MM.1S (cell line): ENCODE results near the gene RGS12.

ENCODE experiments used
- DNase-seq: peaks from one replicate; pipeline ENCODE4 v3.0.0-alpha.2; 2015
- H2AFZ ChIP-seq: fragments of 300-600 bp; sonication (generic); 2 replicates; pipeline ENCODE4 v1.6.0; 2016; ENCODE audit warnings: antibody characterized with exemption, low read length
- H3F3A ChIP-seq: fragments of 300-600 bp; sonication (generic); 2 replicates; pipeline ENCODE4 v1.6.1; 2016; ENCODE audit warnings: mild to moderate bottlenecking, antibody characterized with exemption, low read length, moderate library complexity, mixed read lengths; ENCODE audit not compliant: insufficient read depth
- H3K27ac ChIP-seq: fragments of 300-600 bp; sonication (generic); 2 replicates; pipeline ENCODE4 v1.5.1; 2016; ENCODE audit warnings: mild to moderate bottlenecking, low read length
- H3K27me3 ChIP-seq: fragments of 300-600 bp; sonication (generic); replicated peaks from 2 replicates; pipeline ENCODE4 v1.6.0; 2016; ENCODE audit warnings: low read length; ENCODE audit not compliant: insufficient read depth
- H3K36me3 ChIP-seq: fragments of 300-600 bp; sonication (generic); replicated peaks from 2 replicates; pipeline ENCODE4 v1.6.1; 2016; ENCODE audit warnings: mild to moderate bottlenecking, low read length, mixed read lengths; ENCODE audit not compliant: insufficient read depth
- H3K4me1 ChIP-seq: fragments of 300-600 bp; sonication (generic); 2 replicates; pipeline ENCODE4 v1.6.1; 2016; ENCODE audit warnings: low read length, mixed read lengths
- H3K4me2 ChIP-seq: fragments of 300-600 bp; sonication (generic); 2 replicates; pipeline ENCODE4 v1.6.0; 2016; ENCODE audit warnings: low read depth, low read length
- H3K4me3 ChIP-seq: fragments of 300-600 bp; sonication (generic); 2 replicates; pipeline ENCODE4 v1.5.1; 2016; ENCODE audit warnings: low read length, mixed read lengths
- H3K79me2 ChIP-seq: fragments of 300-600 bp; sonication (generic); 2 replicates; pipeline ENCODE4 v1.6.1; 2016; ENCODE audit warnings: mixed run types, low read length, mixed read lengths
- H3K9ac ChIP-seq: fragments of 300-600 bp; sonication (generic); 2 replicates; pipeline ENCODE4 v1.6.1; 2016; ENCODE audit warnings: low read length, mixed read lengths
- H3K9me2 ChIP-seq: fragments of 300-600 bp; sonication (generic); replicated peaks from 2 replicates; pipeline ENCODE4 v1.6.1; 2016; ENCODE audit warnings: mild to moderate bottlenecking, low read length, mixed read lengths; ENCODE audit not compliant: insufficient read depth
- H3K9me3 ChIP-seq: fragments of 300-600 bp; sonication (generic); replicated peaks from 2 replicates; pipeline ENCODE4 v1.6.1; 2016; ENCODE audit warnings: mild to moderate bottlenecking, low read length, mixed read lengths; ENCODE audit not compliant: insufficient read depth
- H4K20me1 ChIP-seq: fragments of 300-600 bp; sonication (generic); 2 replicates; pipeline ENCODE4 v1.6.1; 2016; ENCODE audit warnings: mild to moderate bottlenecking, low read length, moderate library complexity, mixed read lengths; ENCODE audit not compliant: insufficient read depth
- EZH2 ChIP-seq: fragments of 300-600 bp; sonication (generic); optimal IDR thresholded peaks from 2 replicates; pipeline ENCODE3; 2017; ENCODE audit warnings: low read depth, mild to moderate bottlenecking, antibody characterized with exemption, low read length, mixed read lengths
- EZH2phosphoT487 ChIP-seq: fragments of 300-600 bp; sonication (generic); IDR thresholded peaks from 2 replicates; pipeline ENCODE4 v1.6.1; 2018; ENCODE audit warnings: antibody characterized with exemption, low read length
- TF ChIP-seq, protein P1 (sequence below): fragments of 300-600 bp; sonication (generic); IDR thresholded peaks from 2 replicates; pipeline ENCODE4 v1.5.1; 2016; ENCODE audit warnings: antibody characterized with exemption, low read length, mixed read lengths

Gene RGS12

DNA sequence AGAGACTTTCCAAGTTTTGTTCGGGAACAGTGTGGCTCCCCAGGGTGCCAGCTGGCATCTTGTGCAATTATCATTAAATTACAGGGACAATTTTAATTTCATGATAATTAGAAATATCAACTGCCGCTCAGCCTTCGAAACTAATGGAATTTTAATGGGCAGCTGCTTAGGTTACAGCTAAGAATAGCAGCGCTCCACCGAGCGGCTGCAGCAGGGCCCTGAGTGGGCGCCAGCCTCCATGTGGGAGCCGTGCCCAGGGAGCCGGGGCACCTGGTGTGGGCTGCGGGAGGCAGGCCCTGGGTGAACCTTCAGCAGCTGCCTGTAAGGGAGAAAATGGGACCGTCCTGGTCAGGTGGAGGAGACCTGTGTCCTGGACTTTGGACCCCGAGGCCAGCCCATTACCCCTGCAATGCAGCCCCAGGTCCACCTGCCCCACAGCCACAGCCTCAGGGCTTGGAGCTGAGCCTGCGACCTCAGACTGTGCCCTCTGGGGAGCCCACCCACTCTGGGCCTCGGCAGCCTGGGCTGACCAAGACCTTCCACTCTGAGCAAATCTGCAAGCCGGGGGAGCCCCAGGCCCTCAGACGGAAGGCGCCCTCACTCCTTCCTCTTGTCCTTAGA is 22.7 kb upstream of the RGS12 start:
- no peaks in the 10 kb centered on the region for H3F3A ChIP-seq
- H3K27ac ChIP-seq: no peak overlapping the region
- no peak for DNase-seq
- no peak overlapping the region for H3K4me3 ChIP-seq
- H3K4me2 ChIP-seq: no peak overlapping the region
- no peak overlapping the region for H3K9ac ChIP-seq
- no peaks in the 10 kb centered on the region for H4K20me1 ChIP-seq
- no peaks in the 10 kb centered on the region for H3K4me1 ChIP-seq
- no peaks in the 10 kb centered on the region for H3K9me3 ChIP-seq
- H3K79me2 ChIP-seq: no peaks in the 10 kb centered on the region
- no peaks in the 10 kb centered on the region for H3K36me3 ChIP-seq
- H2AFZ ChIP-seq: no peak overlapping the region
- H3K27me3 ChIP-seq: peaks cover 31% of the 10 kb centered on the region
- TF ChIP-seq EZH2phosphoT487: no peak
- TF ChIP-seq, protein P1, sequence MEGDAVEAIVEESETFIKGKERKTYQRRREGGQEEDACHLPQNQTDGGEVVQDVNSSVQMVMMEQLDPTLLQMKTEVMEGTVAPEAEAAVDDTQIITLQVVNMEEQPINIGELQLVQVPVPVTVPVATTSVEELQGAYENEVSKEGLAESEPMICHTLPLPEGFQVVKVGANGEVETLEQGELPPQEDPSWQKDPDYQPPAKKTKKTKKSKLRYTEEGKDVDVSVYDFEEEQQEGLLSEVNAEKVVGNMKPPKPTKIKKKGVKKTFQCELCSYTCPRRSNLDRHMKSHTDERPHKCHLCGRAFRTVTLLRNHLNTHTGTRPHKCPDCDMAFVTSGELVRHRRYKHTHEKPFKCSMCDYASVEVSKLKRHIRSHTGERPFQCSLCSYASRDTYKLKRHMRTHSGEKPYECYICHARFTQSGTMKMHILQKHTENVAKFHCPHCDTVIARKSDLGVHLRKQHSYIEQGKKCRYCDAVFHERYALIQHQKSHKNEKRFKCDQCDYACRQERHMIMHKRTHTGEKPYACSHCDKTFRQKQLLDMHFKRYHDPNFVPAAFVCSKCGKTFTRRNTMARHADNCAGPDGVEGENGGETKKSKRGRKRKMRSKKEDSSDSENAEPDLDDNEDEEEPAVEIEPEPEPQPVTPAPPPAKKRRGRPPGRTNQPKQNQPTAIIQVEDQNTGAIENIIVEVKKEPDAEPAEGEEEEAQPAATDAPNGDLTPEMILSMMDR: no peak
- TF ChIP-seq EZH2: no peak
- no peaks in the 10 kb centered on the region for H3K9me2 ChIP-seq

DNA sequence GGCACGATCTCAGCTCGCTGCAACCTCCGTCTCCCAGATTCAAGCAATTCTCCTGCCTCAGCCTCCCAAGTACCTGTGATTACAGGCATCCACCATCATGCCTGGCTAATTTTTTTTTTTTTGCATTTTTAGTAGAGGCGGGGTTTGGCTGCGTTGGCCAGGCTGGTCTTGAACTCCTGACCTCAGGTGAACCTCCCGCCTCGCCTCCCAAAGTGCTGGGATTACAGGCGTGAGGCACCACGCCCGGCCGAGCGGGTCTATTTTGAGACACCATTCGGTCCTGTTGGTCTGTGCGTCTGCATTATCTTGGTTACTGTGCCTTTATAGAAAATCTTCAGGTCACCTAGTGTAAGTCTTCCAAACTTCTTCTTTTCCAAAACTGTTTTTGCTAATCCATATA is 21.7 kb upstream of the RGS12 start:
- Histone ChIP-seq H3K27ac (no peak overlapping the region), H2AFZ (no peak overlapping the region), H3K9me3 (no peaks in the 10 kb centered on the region), H3K9me2 (no peaks in the 10 kb centered on the region), H3K36me3 (no peaks in the 10 kb centered on the region), H3F3A (no peaks in the 10 kb centered on the region), H3K4me1 (no peaks in the 10 kb centered on the region), H4K20me1 (no peaks in the 10 kb centered on the region), H3K4me3 (no peak overlapping the region), H3K27me3 (peaks cover 20% of the 10 kb centered on the region), H3K9ac (no peak overlapping the region), H3K4me2 (no peak overlapping the region), H3K79me2 (no peaks in the 10 kb centered on the region)
- no peak for DNase-seq
- TF ChIP-seq, protein P1: no peak
- TF ChIP-seq EZH2phosphoT487 (no peak), EZH2 (no peak)

DNA sequence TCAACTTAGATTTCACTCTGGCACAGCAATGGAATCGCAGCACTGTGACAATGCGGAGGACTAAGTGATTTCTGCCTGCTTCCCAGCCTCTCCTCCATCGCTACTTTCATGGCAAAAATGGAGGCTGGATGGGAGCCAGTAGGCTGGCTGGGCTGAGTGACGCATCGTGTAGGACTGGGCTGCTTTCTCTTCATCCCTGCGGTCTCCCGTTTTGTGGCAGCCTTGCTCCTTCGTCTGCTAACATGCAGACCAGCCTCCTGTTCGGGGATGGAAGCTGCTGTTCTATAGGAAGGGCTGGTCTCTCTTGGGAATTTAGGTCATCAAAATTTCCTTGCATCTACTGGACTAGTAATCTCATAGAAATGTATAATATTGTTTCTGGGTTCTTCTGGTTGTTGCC is 15.8 kb upstream of the RGS12 start:
- H3K36me3 ChIP-seq: no peaks in the 10 kb centered on the region
- H3K9me3 ChIP-seq: no peaks in the 10 kb centered on the region
- H3K9me2 ChIP-seq: no peaks in the 10 kb centered on the region
- no peak for TF ChIP-seq EZH2phosphoT487
- TF ChIP-seq, protein P1: no peak
- no peak for TF ChIP-seq EZH2
- no peak for DNase-seq
- H3K4me2 ChIP-seq: no peak overlapping the region
- H4K20me1 ChIP-seq: no peaks in the 10 kb centered on the region
- H3K9ac ChIP-seq: no peak overlapping the region
- H3K4me1 ChIP-seq: no peaks in the 10 kb centered on the region
- peaks cover under 1% of the 10 kb centered on the region; the same call in 1 of the 2 replicates for H3K27me3 ChIP-seq
- H3K79me2 ChIP-seq: no peaks in the 10 kb centered on the region
- no peak overlapping the region for H3K27ac ChIP-seq
- H3F3A ChIP-seq: no peaks in the 10 kb centered on the region
- no peak overlapping the region for H2AFZ ChIP-seq
- H3K4me3 ChIP-seq: no peak overlapping the region
